Cardiac fibroblast (primary cell): ENCODE data around the gene GNAZ.

Experiments used
- DNase-seq, 2 donors: peaks; one replicate each; pipeline versions ENCODE4 v3.0.0 to v3.0.0-alpha.2; 2010; ENCODE audit warnings: low read depth in 2 of 2
- H3K4me3 ChIP-seq, 2 donors: replicated peaks in 1 of 2; 1 replicate in 1 of 2; 2 replicates in 1 of 2; pipeline ENCODE4 v1.5.1; 2011; ENCODE audit warnings: low read depth in 2 of 2, low read length in 2 of 2, mild to moderate bottlenecking in 2 of 2, moderate library complexity in 1 of 2
- TF ChIP-seq, protein P1 (sequence below): IDR thresholded peaks from one replicate; pipeline ENCODE4 v1.5.1; 2011; ENCODE audit warnings: low read depth, mild to moderate bottlenecking, low read length, inconsistent platforms

Gene GNAZ

DNA sequence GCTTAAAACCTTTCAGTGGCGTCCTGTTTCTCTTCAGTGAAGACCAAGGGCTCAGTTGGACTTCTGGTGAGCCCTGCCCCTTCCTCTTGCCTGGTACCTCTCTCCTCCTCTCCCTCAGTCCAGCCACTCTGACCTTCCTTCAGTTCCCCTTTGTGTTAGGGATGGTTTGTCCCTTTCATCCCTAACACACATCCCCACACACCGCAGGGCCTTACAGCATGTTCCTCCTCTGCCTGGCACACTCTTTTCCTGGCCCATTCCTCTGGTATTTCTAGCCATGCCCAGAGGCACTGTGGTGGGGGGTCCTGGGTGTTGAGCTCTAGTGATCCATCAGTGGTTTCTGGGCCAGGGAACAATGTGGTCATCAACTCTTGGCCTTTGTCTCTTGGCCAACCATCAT, 21.4 kb downstream of the GNAZ start:
- no peak overlapping the region for H3K4me3 ChIP-seq
- TF ChIP-seq, protein P1, sequence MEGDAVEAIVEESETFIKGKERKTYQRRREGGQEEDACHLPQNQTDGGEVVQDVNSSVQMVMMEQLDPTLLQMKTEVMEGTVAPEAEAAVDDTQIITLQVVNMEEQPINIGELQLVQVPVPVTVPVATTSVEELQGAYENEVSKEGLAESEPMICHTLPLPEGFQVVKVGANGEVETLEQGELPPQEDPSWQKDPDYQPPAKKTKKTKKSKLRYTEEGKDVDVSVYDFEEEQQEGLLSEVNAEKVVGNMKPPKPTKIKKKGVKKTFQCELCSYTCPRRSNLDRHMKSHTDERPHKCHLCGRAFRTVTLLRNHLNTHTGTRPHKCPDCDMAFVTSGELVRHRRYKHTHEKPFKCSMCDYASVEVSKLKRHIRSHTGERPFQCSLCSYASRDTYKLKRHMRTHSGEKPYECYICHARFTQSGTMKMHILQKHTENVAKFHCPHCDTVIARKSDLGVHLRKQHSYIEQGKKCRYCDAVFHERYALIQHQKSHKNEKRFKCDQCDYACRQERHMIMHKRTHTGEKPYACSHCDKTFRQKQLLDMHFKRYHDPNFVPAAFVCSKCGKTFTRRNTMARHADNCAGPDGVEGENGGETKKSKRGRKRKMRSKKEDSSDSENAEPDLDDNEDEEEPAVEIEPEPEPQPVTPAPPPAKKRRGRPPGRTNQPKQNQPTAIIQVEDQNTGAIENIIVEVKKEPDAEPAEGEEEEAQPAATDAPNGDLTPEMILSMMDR = no peak
- DNase-seq = no peak

DNA sequence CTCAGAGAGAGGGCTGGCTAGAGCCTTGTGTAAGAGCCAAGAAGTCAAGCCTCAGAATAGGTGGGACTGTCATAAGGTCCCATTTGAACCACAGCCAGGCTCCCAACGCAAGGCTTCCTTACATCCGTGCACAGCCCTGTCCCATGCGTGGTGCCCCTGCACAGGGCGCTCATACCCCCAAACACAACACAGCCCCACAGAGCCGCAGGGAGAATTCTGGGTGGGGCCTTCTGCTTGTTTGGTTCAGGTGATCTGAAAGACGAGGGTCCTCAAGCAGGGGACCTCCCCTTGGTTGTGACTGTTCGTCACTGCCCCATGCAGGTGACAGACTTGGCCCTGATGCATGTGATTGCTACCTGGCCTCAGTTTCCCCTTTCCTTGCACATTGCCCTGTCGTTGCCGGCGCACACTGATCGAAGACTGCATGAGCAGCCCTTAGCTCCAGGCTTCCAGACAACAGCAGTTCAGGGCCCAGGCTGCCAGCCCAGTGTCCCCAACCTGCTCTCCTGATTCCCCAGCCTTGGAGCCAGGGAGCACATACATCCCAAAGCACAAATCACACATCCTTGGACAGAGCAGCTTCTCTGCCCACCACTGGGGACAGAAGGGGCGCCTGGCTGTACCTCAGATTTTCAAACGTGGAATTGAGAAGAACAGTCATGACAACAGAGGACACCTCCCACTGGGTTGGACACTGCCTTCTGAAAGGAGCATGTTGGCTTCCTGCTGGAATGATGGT, 22.1 kb downstream of the GNAZ start:
- no peak overlapping the region for H3K4me3 ChIP-seq
- TF ChIP-seq, protein P1 = no peak
- no peak for DNase-seq

DNA sequence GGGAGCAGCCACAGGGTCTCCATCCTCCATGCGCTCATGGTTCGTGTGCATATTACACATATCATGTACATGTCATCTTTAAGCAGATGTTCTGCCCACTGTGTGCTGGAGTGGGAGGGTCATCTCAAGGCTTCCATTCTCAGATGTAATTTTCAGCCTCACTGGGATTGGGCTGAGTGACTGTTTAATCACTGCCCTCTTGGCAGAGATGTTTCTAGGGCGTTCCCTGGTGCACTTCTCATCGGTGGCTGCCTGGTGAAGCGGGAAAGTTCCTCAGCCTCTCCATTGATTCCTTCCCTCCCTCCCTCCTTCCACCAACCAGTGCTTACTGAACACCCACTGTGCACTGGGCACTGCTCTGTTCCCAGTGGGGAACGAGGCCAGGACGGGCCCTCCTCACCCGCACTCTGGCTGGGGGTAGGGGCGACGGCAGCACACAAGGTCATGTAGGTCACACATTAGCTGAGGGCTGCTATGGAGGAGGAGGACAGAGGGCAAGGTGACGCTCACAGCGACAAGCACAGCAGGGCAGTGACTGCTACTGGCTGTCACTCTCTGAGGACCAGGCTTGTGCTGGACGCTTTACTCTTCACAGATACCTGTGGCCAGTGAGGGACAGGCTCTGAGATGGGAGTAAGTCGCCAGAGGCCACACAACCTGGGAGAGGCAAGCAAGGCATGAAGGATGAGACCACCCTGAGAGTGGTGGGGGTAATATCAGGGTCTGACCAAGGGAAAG, 22.9 kb downstream of the GNAZ start:
- no peak overlapping the region for H3K4me3 ChIP-seq
- TF ChIP-seq, protein P1 = no peak
- DNase-seq = no peak

DNA sequence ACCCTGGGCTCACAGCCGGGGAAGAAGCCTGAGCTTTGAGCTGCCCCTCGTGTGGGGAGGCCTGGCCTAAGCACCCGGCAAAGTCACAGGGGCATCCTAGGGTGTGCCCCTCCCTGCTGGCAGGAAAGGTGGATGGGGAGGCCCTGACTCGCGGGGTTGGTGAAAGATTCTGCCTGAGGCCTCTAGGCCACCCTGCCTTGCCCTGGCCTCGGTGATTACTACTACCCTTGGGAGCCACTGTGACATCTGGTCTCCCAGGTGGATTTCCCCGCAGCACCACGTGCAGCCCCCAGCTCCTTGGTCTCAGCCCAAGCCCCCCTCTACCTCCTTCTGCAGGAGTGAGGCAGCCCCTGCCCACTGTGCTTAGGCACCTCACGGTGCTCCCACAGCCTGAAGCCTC, 23.9 kb downstream of the GNAZ start:
- TF ChIP-seq, protein P1 = no peak
- no peak overlapping the region for H3K4me3 ChIP-seq
- no peak for DNase-seq

DNA sequence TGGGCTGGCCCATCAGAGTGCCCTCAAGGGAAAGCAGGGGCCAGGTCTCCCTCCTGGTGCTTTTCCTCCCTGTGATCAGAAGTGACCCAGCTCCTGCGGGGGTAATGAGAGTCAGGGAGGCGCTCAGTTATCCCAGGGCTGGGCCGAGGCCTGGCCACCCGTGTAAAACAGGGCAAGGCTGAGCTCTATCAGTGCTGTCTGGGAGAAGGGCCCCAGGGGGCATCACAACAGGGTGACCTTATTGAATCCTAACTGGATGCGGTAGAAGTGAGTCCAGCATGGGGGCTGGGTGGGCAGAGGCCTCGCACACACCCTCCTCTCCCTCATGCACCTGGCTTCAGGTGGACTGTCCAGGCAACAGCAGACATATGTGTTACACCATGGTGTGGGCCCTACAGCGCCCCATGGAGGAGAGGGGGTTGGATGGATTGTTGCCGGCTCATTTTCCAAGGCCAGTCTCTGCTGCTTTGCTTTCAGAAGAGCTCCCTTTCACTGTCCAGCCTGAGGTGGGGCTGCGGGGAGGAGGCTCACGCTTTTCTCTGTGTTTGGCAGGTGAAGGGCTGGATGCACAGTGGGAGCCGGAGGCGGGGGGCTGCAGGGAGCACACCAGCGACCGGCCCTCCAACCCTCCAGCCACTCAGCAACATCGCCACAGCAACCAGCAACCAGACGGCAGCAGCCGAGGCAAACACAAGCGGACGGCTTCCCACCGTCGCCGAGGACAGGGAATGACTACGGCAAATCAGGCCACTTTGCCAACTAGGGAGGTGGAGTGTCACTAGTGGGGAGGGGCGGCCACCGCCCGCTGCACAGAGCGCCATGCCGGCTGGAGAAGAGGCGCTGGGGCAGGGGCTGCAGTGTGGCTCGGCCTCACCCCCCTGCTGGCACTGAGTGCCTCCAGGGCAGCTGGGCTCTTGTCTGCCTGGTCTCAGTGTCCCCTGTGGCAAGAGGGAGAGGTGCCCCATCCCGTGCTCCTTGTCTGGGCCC, 24.7 kb downstream of the GNAZ start:
- TF ChIP-seq, protein P1 = no peak
- DNase-seq = no peak
- no peak overlapping the region for H3K4me3 ChIP-seq

DNA sequence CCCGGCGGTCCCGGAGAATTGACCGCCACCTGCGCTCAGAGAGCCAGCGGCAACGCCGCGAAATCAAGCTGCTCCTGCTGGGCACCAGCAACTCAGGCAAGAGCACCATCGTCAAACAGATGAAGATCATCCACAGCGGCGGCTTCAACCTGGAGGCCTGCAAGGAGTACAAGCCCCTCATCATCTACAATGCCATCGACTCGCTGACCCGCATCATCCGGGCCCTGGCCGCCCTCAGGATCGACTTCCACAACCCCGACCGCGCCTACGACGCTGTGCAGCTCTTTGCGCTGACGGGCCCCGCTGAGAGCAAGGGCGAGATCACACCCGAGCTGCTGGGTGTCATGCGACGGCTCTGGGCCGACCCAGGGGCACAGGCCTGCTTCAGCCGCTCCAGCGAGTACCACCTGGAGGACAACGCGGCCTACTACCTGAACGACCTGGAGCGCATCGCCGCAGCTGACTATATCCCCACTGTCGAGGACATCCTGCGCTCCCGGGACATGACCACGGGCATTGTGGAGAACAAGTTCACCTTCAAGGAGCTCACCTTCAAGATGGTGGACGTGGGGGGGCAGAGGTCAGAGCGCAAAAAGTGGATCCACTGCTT, 25.5 kb downstream of the GNAZ start:
- H3K4me3 ChIP-seq = no peak overlapping the region
- TF ChIP-seq, protein P1 = no peak
- DNase-seq = no peak
